Stimulated activated CD8-positive, alpha-beta memory T cell treated with anti-CD3 and anti-CD28 coated beads, Interleukin-15, amount 100 ng/mL, for 48 hours (primary cell): Measurements from ENCODE around the gene NDUFB2.
A peak's percentile ranks its signal among the peaks of the same experiment; 100 is the strongest.
"Not testable (repeated sequence)": the region's sequence is repeated elsewhere in the genome, so short reads cannot be mapped to it uniquely, and the experiment has no call there.

Experiments used
- DNase-seq, 2 donors: peaks; one replicate each; pipeline ENCODE4 v3.0.0-alpha.2; 2020; ENCODE audit warnings: low read depth in 2 of 2

Gene NDUFB2

DNA sequence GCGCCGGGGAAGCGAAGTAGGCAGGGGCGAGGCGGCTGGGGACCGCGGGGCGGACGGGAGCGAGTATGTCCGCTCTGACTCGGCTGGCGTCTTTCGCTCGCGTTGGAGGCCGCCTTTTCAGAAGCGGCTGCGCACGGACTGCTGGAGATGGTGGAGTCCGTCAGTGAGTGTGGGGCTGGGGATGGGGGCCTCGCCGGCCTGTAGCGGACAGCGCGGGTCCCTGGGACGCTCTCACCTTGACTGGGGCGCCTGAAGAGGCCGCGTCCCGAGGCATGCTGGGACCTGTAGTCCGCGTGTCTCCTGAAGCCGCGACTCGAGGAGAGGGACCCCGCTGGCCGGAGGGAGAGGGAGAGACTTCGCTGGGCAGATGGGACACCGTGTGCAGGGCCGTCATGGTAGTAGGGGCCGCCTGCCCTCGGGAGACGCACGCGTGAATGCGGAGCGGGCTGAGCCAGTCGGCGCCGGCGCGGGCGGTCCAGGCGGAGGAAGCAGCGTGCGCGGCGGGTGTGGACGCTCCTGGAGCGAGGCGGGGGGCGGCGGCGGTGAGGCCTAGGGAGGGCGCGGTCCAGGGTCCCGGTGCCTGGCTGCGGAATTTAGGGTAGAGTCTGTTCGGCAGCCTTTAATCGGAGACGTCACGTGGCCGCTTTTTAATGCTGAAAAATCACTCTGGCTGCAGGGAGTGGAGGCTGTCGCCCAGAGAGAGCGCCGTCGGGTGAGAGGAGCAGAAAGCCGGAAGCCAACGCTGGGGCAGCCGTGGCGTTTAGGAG lies at the start of gene NDUFB2:
TSS of gene NDUFB2 (plus strand) at position 29 of the 767 bp plus-strand sequence. CDS start at position 66, 37 bp downstream.
- peak; percentile 53 to 55 for DNase-seq

DNA sequence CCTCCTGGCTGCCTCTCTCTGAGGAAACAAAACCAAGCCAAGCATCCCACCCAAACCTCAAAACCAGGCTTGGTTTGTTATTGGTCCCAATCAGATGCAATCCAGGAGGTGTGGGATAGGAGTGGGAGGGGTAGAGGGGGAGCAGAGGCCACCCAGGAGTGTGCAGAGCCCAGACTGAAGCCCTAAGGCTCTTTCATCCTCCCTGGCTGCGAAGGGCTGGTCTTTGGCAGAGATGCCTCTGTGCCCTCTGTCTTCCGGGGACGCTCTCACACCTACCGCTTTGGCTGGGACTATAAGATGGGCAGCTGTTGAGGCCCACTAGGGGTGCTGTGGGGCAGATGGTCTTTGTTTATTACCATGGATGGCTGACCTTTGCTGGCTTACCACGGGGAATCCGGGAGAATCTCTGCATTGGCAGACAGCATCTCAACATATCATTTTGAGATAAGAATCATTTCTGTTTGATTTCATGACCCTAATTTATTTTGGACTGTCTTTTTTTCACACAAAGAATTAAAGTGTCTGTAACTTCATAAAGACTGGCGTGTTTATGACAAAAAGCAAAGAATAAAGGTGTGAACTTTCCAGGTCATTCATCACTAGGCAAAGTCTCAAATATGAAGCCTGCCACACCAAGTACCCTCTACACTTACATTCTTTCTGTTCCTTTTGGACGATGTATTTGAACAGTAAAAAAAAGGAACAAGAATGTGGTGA lies 49.4 kb upstream of the NDUFB2 start:
- no peak for DNase-seq

DNA sequence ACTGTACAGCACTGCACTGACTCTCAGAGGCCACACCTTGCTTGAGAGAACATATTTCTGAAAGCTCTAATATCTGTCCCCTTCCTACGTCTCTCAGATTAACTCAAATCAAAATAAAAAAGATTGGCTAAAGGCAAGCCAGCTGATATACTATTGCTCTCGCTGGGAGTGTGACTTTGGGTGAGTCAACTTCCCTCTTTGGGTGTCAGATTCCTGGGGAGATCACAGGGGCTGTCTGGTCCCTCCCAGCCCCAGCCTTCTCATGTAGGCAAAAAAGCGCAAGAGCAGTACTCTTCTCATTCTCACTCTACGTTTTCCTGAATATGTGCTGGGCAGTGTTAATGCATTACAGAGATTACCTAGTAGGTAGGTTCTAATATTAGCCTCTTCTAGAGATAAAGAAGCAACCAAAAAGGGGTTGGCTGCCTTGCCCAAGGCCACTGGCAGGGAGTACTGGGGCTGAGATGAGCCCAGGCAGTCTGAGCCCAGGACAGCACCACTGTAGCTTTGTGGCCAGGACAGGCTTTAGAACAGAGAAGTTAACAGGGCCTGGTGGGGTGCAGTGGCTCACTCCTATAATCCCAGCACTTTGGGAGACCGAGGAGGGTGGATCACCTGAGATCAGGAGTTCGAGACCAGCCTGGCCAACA lies 46.8 kb upstream of the NDUFB2 start:
- no peak for DNase-seq

DNA sequence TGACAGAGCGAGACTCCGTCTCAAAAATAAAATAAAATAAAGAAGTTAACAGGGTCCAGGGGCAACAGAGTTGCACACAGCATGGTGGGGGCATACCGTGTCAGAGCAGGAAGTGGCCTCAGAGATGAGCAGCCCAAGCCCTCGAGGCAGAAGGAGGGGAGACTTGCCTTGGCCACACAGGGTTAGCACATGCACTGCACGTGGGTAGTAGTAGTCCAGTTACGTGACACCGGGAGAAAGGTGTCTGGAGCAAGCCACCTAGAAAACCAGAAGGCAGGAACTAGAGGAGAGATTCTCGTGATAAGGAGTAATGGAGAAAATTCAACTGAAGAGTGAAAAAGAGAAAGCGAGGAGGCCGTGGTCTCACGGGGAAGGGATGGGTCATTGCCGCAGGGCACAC lies 46.1 kb upstream of the NDUFB2 start:
- no peak for DNase-seq

DNA sequence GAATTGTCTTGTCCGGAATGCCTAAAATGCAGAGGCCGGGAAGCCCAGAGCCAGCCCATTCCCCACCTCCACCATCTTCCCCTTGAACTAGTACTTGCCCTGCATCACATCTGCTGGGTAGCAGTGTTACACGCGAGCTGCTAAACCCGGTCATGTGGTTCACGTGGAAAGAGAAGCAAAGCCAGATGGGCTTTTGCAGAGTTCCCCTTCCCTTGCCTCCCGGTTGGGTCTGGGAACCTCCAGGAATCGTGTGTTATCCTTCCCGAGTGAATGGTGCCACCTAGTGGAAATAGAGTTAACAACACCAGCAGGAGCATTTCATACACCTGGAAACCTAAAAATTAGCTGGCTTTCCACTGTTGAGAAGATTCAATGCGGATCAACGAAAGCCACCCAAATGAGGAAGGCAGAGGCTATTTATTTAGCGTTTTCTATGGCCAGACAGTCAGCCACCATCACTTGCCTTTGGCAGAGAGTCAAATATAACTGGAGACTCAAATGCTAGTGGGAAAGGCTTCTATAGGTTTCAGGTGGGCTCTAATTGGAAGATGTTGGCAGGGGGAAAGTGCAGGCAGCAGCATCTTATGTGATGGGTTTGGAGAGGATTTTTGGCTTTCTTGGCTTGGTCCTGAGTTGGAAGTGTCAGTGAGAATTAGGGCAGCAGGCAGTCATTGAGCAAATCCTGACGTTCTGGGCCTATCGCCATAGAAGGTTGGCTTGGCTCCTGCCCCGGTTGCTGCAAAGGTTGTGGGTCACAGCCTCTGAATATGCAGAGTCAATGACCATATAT lies 43.0 kb upstream of the NDUFB2 start:
- no peak for DNase-seq

DNA sequence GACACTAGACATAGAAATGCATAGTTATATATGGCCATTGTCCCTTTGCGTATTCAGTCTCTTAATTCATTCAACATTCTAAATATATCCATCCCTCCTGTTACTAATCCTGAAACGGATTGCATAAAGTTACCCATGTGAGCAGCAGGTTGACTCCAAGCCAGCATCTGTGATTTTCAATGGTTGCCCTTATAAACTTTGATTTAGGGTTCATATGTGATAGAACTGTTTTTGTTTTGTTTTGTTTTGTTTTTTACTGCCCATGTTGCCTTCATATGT lies 42.5 kb upstream of the NDUFB2 start:
- DNase-seq: no peak

DNA sequence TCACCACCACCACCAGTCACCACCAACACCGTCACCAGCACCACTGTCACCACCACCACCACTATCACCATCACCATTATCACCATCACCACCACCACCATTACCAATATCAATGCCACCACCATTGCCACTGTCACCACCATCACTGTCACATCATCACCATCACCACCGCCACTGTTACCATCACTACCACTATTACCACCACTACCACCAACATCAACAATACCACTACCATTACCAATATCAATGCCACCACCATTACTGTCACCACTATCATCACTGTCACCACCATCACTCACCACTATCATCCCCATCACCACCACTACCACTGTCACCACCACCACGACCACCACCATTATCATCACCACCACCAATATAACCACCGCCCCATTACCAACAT lies 41.8 kb upstream of the NDUFB2 start:
- DNase-seq: no peak

DNA sequence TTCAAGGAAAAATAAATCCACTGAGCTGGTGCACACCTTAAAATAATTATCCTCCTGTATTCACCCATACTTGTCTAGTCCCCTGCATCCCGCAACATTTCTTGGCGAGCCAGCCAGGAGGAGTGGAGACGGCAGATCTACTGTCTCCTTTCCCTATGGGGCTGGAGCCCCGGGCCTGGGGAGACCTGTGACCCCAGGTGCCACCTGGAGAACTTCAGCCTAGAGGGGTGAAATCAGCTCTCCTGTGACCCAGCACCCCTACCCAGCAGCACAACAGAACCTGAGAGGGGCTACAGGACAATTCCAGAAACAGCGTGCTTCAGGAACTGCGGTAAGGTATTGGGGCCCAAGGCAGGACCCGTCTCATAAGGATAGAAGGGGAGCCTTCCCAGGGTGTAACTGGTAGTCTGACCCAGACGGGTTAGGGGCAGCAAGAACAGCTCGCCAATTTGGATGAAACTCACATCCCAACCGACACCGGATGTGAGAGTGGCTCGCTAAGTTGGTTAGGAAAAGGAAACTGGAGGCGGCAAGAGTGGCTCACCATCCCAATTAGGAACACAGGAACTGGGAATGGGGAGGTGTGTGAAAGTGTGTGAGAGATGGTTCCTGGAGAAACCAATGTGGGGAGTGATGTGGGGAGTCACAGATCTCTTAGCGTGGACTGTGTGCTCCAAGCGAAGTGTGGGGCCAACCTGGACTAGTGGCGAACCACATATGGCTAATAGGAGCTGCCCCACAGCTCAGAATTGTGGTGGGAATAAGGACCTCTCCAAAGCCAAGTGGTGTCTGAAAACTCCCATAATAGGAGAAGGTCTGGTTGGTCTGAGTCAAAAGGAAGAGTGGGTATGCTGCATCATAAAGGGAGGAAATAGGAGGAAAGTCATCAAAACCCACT lies 40.7 kb upstream of the NDUFB2 start:
- no peak for DNase-seq

DNA sequence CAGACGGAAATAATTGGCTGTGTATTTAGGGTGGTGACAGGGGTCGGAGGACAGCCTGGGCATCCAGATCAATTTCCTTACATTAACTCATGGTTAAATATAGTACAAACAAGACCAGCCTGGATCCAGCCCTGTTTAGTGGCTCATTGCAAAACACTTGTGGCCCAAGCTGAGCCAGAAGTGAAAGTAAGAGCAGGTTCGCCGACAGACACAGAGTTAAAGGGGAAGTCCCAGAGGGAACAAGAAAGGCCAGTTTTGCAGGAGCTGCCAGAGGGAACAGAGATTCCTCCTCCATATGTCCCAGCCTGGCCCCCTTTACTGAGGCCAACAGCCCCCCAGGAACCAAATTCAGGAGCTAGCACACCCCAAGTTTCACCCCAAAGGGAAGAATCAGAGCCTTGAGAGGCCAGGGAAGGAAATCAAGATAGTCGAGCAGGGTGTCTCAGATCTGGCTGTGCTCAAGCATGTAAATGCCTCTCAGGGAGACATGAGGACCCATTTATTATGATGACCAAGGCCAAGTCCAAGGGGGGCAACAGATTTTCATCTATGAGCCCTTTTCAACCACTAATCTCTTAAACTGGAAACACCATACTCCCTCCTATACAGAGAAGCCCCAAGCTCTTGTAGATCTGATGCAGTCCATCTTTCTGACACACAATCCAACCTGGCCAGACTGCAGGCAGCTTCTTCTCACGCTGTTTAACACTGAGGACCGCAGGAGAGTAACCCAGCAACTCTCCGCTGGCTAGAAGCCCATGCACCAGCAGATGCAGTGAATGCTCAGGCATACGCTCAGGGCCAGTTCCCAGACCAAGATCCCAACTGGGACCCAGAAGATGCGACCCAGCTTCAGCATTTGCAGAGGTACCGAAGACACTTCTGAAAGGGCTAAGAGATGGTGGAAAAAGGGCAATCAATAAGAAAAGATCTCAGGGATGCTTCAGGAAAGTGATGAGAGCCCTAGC lies 39.7 kb upstream of the NDUFB2 start:
- peak in 1 of 2 donors; percentile 21 for DNase-seq

DNA sequence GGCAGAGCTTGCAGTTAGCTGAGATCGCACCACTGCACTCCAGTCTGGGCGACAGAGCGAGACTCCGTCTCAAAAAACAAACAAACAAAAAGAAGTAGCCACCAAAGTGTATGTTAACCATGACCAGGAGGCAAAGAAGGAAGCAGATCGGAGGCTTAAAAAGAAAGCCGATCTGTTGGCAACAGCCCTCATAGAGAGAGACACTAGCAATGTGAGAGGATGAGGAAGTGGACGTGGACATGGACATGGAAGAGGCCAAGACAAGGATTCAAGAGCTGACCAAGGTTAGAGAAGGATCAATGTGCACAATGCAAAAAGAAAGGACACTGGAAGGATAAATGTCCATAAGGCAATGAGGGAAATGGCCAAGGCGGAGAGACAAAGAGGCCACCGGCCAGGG lies 38.6 kb upstream of the NDUFB2 start:
- no peak for DNase-seq

DNA sequence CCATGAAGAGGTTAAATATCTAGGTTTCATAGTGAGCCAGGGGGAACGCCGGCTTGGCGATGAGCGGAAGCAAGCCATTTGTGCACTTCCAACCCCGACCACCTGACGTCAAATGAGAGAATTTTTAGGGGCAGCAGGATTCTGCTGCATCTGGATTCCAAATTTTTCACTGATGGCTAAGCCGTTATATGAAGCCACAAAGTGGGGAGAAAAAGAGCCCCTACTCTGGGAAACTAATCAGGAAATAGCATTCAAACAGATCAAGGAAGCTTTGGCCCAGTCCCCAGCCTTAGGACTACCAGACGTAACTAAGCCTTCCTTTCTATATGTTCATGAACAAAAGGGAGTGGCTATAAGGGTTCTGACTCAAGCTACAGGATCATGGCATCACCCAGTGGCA lies 36.7 kb upstream of the NDUFB2 start:
- DNase-seq: no peak

DNA sequence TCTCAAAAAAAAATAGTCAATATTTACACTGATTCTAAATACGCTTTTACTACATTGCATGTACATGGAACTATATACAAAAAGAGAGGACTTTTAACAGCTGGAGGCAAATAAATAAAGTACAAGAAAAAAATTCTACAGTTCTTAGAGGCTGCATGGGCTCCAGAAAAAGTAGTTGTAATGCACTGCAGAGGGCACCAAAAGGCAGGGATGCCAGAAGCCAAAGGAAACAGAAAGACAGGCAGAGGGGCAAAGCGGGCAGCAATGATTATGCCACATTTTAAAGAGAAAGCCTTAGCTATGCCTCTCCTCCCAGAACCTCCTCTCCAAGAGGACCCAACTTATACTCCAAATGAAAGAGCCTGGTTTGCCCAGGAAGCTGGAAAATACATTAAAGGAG lies 35.4 kb upstream of the NDUFB2 start:
- DNase-seq: no peak

DNA sequence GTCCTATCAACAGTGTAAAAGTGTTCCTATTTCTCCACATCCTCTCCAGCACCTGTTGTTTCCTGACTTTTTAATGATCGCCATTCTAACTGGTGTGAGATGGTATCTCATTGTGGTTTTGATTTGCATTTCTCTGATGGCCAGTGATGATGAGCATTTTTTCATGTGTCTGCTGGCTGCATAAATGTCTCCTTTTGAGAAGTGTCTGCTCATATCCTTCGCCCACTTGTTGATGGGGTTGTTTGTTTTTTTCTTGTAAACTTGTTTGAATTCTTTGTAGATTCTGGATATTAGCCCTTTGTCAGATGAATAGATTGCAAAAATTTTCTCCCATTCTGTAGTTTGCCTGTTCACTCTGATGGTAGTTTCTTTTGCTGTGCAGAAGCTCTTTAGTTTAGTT lies 33.6 kb upstream of the NDUFB2 start:
- DNase-seq: not testable (repeated sequence)

DNA sequence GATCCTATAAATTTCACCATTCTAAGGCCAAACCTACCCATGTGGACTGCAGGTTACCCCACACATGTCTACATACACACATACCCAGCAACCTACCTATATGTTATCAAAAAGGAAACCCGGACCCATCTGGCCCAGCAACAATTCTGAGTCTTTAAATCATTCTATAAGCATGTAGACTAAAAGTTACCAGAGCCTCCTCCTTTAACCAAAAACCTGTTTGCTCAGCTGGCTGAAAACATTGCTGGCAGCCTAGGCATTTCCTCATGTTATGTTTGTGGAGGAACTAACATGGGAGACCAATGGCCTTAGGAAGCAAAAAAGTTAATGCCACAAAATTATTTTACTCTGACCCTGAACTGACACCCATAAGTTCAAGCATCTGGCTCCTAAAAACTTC lies 29.0 kb upstream of the NDUFB2 start:
- DNase-seq: no peak

DNA sequence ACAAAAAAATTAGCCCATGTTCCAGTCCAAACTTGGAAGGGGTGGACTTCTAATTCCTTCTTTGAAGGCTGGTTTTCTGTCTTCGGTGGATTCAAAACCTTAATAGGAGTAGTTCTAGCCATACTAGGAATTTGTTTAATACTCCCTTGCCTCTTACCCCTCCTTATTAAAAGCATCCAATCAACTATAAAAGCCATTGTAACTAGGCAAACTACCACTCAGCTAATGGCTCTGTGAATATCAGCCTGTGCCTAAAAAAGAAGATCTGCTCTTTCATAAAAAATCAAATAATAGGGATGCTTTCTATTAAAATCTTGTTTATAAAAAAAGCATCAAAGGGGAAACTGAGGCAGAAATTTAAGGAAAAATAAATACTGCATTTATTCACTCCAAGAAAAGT lies 27.9 kb upstream of the NDUFB2 start:
- DNase-seq: no peak

DNA sequence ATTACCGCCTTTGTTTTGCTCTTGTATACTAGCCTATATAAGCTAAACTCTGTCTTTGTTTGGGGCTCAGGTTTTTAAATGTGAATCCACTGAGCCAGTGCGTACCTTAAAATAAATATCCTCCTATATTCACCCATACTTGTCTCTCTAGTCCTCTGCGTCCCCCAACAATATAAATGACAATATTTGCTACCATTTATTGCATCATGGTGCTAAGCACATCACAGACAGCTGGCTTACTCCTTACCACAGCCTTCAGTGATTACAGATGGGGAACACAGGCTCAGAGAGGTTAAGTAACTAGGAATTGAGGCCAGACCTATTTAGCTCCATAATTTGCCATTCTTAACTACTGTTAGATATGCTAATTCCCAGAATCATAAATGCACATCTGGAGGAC lies 27.2 kb upstream of the NDUFB2 start:
- no peak for DNase-seq

DNA sequence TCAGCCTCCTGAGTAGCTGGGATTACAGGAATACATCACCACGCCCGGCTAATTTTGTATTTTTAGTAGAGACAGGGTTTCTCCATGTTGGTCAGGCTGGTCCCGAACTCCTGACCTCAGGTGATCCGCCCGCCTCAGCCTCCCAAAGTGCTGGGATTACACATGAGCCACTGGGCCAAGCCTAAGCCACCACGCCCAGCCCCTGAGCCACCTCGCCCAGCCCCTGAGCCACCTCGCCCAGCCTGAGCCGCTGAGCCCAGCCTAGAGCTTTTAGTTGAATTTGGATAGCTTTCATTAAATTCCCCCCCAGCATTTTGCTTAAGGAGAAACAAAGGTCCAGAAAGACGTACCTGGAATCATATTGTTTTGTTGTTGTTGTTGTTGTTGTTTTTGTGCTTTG lies 26.6 kb upstream of the NDUFB2 start:
- not testable (repeated sequence) for DNase-seq

DNA sequence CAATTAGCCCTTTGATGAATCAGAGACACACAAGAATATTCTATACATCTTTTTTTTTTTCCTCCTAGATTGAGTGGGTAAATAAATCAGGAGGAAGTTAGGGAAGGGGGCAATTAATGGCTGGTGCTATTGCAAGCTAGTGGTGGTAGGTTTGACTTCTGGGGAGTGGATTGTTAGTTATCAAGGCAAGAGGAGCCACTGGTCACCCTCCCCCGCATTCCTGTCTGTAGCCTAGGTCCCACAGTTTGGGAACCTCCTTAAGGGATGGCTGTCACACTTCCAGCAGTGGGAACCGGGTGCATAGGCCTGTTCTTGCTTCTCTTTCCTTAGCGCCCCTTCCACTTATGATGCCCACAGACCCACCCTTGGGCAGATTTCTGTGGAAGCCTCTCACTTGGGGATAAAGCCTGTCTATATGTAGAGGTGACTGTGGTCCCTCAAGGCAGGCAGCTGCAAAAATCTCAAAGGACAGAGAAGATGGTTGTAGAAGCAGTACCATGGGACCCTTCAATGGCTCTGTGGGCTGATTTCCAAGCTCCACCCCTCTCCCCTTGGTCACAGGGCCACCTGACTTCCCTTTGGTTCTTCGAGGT lies 26.1 kb upstream of the NDUFB2 start:
- no peak for DNase-seq

DNA sequence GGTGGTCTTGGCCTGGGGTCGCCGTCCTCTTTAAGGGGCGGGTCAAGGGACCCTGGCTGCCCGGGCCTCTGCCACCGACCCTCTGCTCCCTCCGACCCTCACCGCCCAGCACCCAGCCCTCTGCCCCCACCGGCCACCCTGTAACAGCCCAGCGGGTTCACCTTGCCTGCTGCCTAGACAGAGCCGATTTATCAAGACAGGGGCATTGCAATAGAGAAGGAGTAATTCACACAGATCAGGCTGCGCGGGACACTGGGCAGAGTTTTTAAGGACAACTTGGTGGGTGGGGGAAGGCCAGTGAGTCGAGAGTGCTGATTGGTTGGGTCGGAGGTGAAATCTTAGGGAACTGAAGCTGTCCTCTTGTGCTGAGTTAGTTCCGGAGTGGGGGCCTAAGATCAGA lies 24.5 kb upstream of the NDUFB2 start:
- DNase-seq: no peak
